Activated CD8-positive, alpha-beta memory T cell treated with anti-CD3 and anti-CD28 coated beads, Interleukin-2, amount 50 U/mL, for 1 hour (primary cell): ENCODE measurements around the gene PLSCR5.

Source experiments
- DNase-seq: peaks from one replicate; pipeline ENCODE4 v3.0.0-alpha.2; 2020; ENCODE audit errors: extremely low read depth

The PLSCR5 gene

GRCh38 chr3:146585156-146585555 is 20.0 kb downstream of the PLSCR5 start:
- no peak for DNase-seq

- no peak for DNase-seq
Measured at GRCh38 chr3:146581951-146582467, 23.1 kb downstream of the PLSCR5 start.

DNA sequence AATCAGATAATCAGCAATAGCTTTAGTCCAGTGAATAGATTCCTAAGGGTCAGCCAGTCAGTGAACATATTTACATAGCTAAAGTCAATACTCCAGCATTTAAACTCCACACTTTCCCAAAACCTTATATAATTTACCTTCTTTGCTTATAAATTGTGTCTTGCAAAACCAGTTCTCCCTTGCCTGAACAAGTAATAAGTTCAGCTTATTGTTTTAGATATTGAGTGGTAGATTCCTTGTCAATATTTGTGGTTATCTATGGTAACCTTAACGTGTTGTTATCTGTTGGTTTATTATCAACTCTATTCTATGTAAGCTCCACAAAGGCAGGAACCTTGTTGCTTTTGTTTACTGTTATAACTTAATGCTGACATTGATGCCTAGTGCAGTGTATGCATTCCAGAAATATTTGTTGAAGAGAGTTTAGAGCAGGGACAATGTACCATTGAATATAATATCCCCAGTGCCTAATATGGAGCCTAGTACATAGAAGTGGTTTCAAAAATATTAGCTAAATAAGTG is 24.0 kb downstream of the PLSCR5 start:
- no peak for DNase-seq

- DNase-seq, result no peak
Measured at GRCh38 chr3:146577662-146578061, 27.5 kb downstream of the PLSCR5 start.

DNA sequence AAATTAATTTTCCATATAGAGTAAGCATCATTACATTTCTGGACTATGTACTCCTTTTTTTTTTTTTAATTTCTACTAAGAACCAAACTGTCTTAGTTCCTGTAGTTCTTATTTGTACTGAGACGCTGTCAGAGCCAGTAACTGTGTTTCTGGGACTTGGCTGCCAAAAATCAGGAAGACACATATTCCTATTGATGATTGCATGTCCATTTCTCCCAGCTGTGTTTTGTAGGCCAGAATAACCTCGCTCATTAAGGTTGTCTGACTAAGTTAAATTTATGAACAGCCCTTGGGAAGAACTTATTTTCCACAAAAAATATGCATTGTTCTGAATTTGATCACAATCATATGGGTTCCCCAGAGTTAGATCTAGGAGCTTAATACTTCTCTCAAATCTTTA is 29.5 kb downstream of the PLSCR5 start:
- no peak for DNase-seq

- DNase-seq, result no peak
Measured at GRCh38 chr3:146574173-146574572, 31.0 kb downstream of the PLSCR5 start.

DNA sequence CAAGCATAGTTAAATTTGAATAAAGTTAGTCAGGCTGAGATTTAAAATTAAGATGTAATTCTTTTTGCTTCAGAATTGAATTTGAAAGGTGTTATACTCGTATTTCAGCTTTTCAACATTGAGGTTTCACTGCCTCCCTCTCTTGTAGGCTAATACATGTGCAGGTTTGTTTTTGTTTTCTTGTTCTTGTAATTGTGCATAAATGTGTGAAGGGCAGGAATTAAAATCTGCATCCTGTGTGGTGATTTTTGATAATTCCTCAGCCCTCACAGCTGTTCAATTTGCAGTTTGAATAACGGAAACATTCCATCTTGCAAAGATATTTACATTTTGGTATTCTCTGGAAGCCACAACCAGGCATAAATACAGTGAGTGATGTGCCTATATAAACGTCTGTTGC is 35.8 kb downstream of the PLSCR5 start:
- DNase-seq, result no peak

- no peak for DNase-seq
Measured at GRCh38 chr3:146566138-146566537, 39.0 kb downstream of the PLSCR5 start.

- no peak for DNase-seq
Measured at GRCh38 chr3:146561879-146562278, 43.3 kb downstream of the PLSCR5 start.

DNA sequence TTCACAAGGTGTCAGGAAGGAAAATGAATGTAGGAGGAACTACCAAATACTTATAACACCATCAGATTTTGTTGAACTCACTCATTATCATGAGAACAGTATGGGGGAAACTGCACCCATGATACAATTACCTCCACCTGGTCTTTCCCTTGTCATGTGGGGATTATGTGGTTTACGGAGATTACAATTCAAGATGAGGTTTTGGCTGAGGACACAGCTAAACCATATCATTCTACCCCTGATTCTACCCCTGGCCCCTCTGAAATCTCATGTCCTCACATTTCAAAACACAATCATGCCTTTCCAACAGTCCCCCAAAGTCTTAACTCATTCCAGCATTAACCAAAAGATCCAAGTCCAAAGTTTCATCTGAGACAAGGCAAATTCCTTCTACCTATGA is 43.7 kb downstream of the PLSCR5 start:
- DNase-seq, result no peak

- no peak for DNase-seq
Measured at GRCh38 chr3:146560678-146561077, 44.5 kb downstream of the PLSCR5 start.

- no peak for DNase-seq
Measured at GRCh38 chr3:146559388-146559787, 45.8 kb downstream of the PLSCR5 start.

DNA sequence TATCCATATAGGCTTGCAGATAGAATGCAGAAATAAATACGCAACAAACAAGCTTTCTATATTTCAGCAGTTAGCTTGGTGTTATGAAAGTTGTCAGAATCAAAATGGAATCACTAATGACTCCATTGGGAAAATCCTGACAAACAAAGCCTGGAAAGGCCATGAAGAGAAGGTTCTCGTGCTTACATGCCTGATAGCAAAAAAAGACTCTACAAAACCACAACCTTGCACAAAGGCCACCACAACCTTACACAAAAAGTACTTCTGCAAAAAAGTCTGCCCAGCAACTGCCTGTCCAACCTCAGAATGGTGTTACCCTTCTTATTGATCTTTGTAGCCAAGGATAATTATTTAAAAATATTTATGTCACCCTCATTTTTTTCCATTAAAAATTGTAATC is 46.4 kb downstream of the PLSCR5 start:
- DNase-seq, result no peak

DNA sequence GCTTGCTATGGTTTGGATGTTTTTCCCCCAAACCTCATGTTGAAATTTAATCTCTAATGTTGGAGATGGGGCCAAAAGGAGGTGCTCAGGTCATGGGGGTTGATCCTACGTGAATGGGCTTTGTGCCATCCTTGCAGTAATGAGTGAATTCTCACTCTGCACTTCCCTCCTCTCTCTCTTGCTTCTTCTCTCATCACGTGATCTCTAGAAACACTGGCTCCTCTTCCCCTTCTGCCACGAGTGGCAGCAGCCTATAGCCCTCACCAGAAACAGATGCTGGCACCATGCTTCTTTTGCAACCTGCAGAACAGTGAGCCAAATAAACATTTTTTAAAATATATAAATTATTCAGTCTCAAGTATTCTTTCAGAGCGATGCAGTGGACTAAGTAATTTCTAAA is 47.4 kb downstream of the PLSCR5 start:
- DNase-seq, result no peak

DNA sequence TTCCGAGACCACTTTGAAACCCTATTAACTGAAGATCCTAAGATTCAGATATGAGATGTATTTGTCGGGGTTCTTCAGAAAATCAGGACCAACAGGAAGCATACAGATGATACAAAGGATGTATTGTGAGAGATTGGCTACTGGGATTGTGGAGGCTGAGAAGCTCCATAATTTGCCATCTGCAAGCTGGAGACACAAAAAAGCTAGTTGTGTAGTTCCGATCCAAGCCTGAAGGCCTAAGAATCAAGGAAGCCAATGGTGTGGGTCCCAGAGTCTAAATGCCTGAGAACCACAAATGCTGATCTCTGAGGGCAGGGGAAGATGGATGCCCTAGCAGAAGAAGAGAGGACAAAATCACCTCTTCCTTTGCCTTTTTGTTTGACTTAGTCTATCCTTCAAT is 49.8 kb downstream of the PLSCR5 start:
- DNase-seq, result no peak

GRCh38 chr3:146554151-146554760 is 50.9 kb downstream of the PLSCR5 start:
- DNase-seq, result no peak

GRCh38 chr3:146550743-146551510 is 54.2 kb downstream of the PLSCR5 start:
- no peak for DNase-seq

- no peak for DNase-seq
Measured at GRCh38 chr3:146550070-146550615, 55.0 kb downstream of the PLSCR5 start.

DNA sequence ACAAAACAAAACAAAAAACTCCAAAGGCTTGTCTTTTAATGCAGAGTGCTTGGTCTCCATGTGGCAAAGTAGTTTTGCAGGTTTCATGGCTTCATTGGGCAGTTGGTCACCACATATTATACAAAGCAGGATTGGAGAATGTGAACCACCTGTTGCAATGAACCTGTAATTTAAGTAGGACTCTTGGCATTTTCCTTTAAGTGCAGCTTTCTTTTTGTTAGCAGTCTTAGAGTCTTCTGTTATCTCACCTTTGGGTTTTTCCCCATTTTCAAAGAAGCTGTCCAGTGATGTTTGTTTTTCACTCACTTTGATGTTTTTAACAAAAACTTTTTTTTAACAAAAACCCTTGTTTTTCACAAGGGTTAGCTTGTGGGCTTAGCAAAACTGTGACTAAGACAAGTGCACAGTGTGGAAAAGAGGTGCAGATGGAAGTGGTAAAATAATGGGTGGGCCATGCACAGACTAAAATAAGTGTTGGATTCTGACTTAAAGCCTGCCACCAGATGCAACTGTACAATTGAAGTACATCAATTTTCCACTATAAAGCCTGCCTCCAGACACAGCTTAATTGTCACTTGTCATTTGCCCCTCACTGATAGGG is 57.8 kb downstream of the PLSCR5 start:
- DNase-seq, result no peak

DNA sequence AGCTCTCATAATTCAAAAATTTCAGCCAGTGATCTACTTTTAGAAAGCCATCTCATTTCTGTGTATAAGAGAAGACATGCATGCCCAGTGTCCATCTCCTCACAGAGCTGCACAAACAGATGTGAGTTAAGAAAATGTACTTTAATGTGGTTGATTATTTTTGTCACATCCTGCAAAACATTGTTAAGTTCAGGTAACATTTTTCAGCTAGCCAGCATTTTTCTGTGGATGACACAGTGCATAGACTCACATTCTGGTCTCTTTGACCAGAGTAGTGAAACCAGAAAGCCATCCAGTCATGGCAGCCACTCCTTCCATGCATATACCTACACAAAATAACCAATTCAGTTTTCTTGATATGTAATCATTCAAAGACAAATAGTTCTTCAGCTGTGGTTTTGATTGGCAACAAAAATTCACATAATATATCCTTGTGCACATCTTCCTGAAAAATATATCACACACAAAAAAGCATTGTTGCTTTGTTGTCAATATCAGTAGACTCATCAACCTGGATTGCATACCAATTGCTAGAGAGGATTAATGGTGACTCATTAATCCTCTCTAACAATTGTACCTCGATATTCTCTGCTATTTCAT is 58.7 kb downstream of the PLSCR5 start:
- no peak for DNase-seq

- no peak for DNase-seq
Measured at GRCh38 chr3:146544929-146545528, 60.1 kb downstream of the PLSCR5 start.
